Choroid plexus epithelial cell (primary cell): ENCODE results near the gene JRKL.

Experiments
- DNase-seq: peaks from one replicate; pipeline ENCODE4 v3.0.0-alpha.2; 2010; ENCODE audit warnings: low read depth
- H3K4me3 ChIP-seq: 2 replicates; pipeline ENCODE4 v1.5.1; 2011; ENCODE audit warnings: low read depth, mild to moderate bottlenecking, control low read depth, low read length, moderate library complexity
- CTCF ChIP-seq: conservative IDR thresholded peaks from 2 replicates; pipeline ENCODE4 v1.5.1; 2011; ENCODE audit warnings: low read depth, mild to moderate bottlenecking, control low read depth, inconsistent platforms, low read length, moderate library complexity

The JRKL gene

DNA sequence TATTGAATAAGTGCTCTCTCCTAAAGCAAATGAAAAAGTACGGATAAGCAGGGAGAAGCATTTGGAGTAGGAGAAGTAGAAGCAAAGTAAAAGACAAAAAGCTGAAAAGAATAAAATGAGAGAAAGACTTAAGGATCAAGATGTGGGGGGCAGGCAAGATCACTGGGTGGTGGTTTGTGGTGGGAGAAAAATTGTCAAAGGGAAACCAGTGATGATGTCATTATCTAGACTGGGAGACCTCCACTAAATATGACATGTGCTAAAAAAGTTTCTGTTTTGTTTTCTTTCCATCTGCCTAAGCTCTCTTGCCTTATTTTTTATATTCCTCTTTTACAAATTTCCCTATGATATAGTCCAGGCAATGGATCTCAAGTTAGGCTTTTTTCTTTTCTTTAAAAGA is 32.0 kb upstream of the JRKL start:
- no peak for TF ChIP-seq CTCF
- H3K4me3 ChIP-seq: no peak overlapping the region
- no peak for DNase-seq

DNA sequence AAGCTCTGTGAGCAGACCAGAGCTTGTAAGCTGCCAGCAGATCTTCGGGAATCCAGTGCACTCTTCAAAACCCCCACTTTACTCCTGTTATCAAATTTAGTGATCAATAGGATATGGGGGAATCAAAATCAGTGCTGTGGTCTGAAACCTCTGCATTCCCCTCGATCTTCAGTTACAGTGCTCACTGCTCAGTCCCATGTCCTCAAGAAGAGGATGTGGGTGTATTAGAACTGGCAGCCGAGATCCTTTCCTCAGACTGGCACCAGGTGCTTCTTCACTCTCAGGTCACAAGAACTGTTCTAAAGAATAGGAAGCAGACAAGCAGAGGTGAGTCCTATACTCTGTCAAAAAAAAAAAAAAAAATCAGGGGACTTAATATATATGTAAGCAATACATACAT is 31.5 kb upstream of the JRKL start:
- DNase-seq: no peak
- no peak overlapping the region for H3K4me3 ChIP-seq
- TF ChIP-seq CTCF: no peak

GRCh38 chr11:96361778-96362177 is 28.0 kb upstream of the JRKL start:
- no peak overlapping the region for H3K4me3 ChIP-seq
- no peak for TF ChIP-seq CTCF
- peak; percentile 18 for DNase-seq

- TF ChIP-seq CTCF: no peak
- H3K4me3 ChIP-seq: no peak overlapping the region
- DNase-seq: no peak
Observed at GRCh38 chr11:96365493-96365892, 24.3 kb upstream of the JRKL start.

DNA sequence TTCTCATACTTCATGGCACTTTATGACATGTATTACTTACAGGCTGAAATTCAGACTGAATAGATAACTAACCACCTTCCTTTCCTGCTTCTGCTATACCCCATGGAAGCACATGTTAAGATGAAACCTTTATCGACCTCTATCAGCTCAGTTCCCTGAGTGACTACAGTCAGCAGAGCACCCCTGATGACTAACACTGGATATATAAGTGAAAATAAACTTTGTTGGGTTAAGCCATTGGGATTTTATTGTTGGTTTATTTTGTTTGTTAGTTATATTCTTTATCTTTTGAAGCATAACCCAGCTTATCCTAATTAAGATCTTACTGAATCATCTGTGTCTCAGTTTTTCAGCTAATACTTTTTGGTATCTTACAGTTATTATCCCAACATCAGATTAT is 23.8 kb upstream of the JRKL start:
- H3K4me3 ChIP-seq: no peak overlapping the region
- TF ChIP-seq CTCF: no peak
- DNase-seq: peak; percentile 1

DNA sequence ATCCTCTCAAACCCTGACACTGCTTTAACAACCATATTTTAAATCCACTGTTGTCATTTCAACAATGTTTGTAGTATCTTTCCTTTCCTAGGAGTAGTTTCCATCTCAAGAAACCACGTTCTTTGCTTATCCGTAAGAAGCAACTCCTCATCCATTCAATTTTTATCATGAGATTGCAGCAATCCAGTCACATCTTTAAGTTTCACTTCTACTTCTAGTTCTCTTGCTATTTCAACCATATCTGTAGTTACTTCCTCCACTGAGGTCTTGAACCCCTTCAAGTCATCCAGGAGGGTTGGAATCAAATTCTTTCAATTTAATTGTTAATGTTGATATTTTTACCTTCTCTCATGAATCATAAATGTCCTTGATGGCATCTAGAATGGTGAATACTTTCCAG is 22.5 kb upstream of the JRKL start:
- no peak overlapping the region for H3K4me3 ChIP-seq
- TF ChIP-seq CTCF: no peak
- DNase-seq: no peak

- DNase-seq: no peak
- no peak overlapping the region for H3K4me3 ChIP-seq
- TF ChIP-seq CTCF: no peak
Observed at GRCh38 chr11:96373826-96374225, 16.0 kb upstream of the JRKL start.
